Ishikawa (cell line): ENCODE measurements around the gene GAS6.

Source experiments
- CEBPB ChIP-seq: IDR thresholded peaks from 2 replicates; pipeline ENCODE4 v1.6.1; 2012
- CREB1 ChIP-seq: IDR thresholded peaks from 2 replicates; pipeline ENCODE4 v1.6.1; 2012; ENCODE audit warnings: low read depth
- EGR1 ChIP-seq: IDR thresholded peaks from 2 replicates; pipeline ENCODE4 v1.6.1; 2012
- EP300 ChIP-seq: IDR thresholded peaks from 2 replicates; pipeline ENCODE4 v1.6.1; 2012; ENCODE audit warnings: borderline replicate concordance
- FOXM1 ChIP-seq: IDR thresholded peaks from 2 replicates; pipeline ENCODE4 v1.6.1; 2012; ENCODE audit warnings: low read depth, borderline replicate concordance
- MAX ChIP-seq: IDR thresholded peaks from 2 replicates; pipeline ENCODE4 v1.6.1; 2012
- NFIC ChIP-seq: IDR thresholded peaks from 2 replicates; pipeline ENCODE4 v1.6.1; 2012
- RAD21 ChIP-seq: IDR thresholded peaks from 2 replicates; pipeline ENCODE4 v1.6.1; 2012; ENCODE audit warnings: low read depth
- REST ChIP-seq: IDR thresholded peaks from 2 replicates; pipeline ENCODE4 v1.6.1; 2012; ENCODE audit warnings: low read depth, mild to moderate bottlenecking
- TAF1 ChIP-seq: IDR thresholded peaks from 2 replicates; pipeline ENCODE4 v1.6.1; 2012; ENCODE audit warnings: low read depth, mild to moderate bottlenecking
- TCF12 ChIP-seq: IDR thresholded peaks from 2 replicates; pipeline ENCODE4 v1.6.1; 2012; ENCODE audit warnings: low read depth
- TEAD4 ChIP-seq: IDR thresholded peaks from 2 replicates; pipeline ENCODE4 v1.6.1; 2012
- USF1 ChIP-seq: IDR thresholded peaks from 2 replicates; pipeline ENCODE4 v1.6.1; 2012
- YY1 ChIP-seq: IDR thresholded peaks from 2 replicates; pipeline ENCODE4 v1.6.1; 2012; ENCODE audit warnings: low read depth
- ZBTB7A ChIP-seq: IDR thresholded peaks from 2 replicates; pipeline ENCODE4 v1.6.1; 2012; ENCODE audit warnings: low read depth

Gene GAS6

GRCh38 chr13:113796964-113797676 lies 66.8 kb downstream of the GAS6 start:
- TF ChIP-seq REST = no peak
- no peak for TF ChIP-seq EP300
- no peak for TF ChIP-seq USF1
- no peak for TF ChIP-seq FOXM1
- no peak for TF ChIP-seq MAX
- no peak for TF ChIP-seq ZBTB7A
- TF ChIP-seq NFIC = no peak
- no peak for TF ChIP-seq YY1
- TF ChIP-seq TCF12 = no peak

- TF ChIP-seq USF1 = no peak
- TF ChIP-seq EGR1 = no peak
- no peak for TF ChIP-seq RAD21
- TF ChIP-seq TAF1 = no peak
- TF ChIP-seq REST = no peak
- TF ChIP-seq MAX = no peak
- no peak for TF ChIP-seq CEBPB
- no peak for TF ChIP-seq EP300
- no peak for TF ChIP-seq FOXM1
- no peak for TF ChIP-seq NFIC
- no peak for TF ChIP-seq TCF12
- no peak for TF ChIP-seq CREB1
- TF ChIP-seq YY1 = no peak
- no peak for TF ChIP-seq ZBTB7A
- TF ChIP-seq TEAD4 = no peak
These were observed 67.5 kb downstream of the GAS6 start for GRCh38 chr13:113796211-113796963.

GRCh38 chr13:113794764-113795173 lies 69.1 kb downstream of the GAS6 start:
- TF ChIP-seq YY1 (no peak), ZBTB7A (no peak), TAF1 (no peak)

- no peak for TF ChIP-seq YY1
- TF ChIP-seq TCF12 = no peak
- no peak for TF ChIP-seq FOXM1
These were observed 69.8 kb downstream of the GAS6 start for GRCh38 chr13:113794086-113794485.

GRCh38 chr13:113793718-113794085 lies 70.2 kb downstream of the GAS6 start:
- no peak for TF ChIP-seq RAD21
- TF ChIP-seq USF1 = no peak
- no peak for TF ChIP-seq TEAD4
- no peak for TF ChIP-seq NFIC
- no peak for TF ChIP-seq TCF12
- TF ChIP-seq YY1 = no peak
- TF ChIP-seq CEBPB = no peak
- no peak for TF ChIP-seq CREB1
- TF ChIP-seq EP300 = no peak
- TF ChIP-seq FOXM1 = no peak
- no peak for TF ChIP-seq ZBTB7A
- no peak for TF ChIP-seq EGR1
